Cardiac muscle cell (in vitro differentiated cells and primary cell): ENCODE measurements around the gene PLPP1. TPM values are rescaled to one million over a fixed set of nuclear protein-coding genes. Genes with fewer than 3 reads are reported as not detected.
"Not testable (repeated sequence)": the region's sequence is repeated elsewhere in the genome, so short reads cannot be mapped to it uniquely, and the experiment has no call there.

Experiments
- DNase-seq, 2 donors: peaks; one replicate each; pipeline versions ENCODE4 v3.0.0 to v3.0.0-alpha.2; 2010 to 2017; ENCODE audit warnings: low read depth in 1 of 2, low spot score in 1 of 2
- H3K27ac ChIP-seq: fragments of 200-600 bp; sonication (generic); 2 replicates; pipeline ENCODE4 v1.5.1; 2016
- H3K27me3 ChIP-seq: fragments of 200-600 bp; sonication (generic); 2 replicates; pipeline ENCODE4 v1.6.0; 2016; ENCODE audit warnings: control low read depth
- H3K36me3 ChIP-seq: fragments of 200-600 bp; sonication (generic); 2 replicates; pipeline ENCODE4 v1.5.1; 2016; ENCODE audit warnings: control low read depth
- H3K4me1 ChIP-seq: fragments of 200-600 bp; sonication (generic); 2 replicates; pipeline ENCODE4 v1.8.1; 2017; ENCODE audit warnings: low read depth, mild to moderate bottlenecking, mixed run types
- H3K4me3 ChIP-seq: fragments of 200-600 bp; sonication (generic); 2 replicates; pipeline ENCODE4 v1.5.1; 2016; ENCODE audit warnings: mild to moderate bottlenecking
- H3K9me3 ChIP-seq: fragments of 200-600 bp; sonication (generic); 2 replicates; pipeline ENCODE4 v1.5.1; 2017; ENCODE audit warnings: low read depth, mild to moderate bottlenecking, control low read depth
- CTCF ChIP-seq: IDR thresholded peaks from 2 replicates; pipeline ENCODE4 v1.5.1; 2012; ENCODE audit warnings: low read depth, mild to moderate bottlenecking, low read length
- polyA plus RNA-seq: library from polyadenylated mRNA; unstranded; fragments of >200 nt; fragmentation: Nextera tagmentation; extraction: Ambion mirVana; gene quantifications from 2 replicates; pipeline ENCODE4 v1.2.1, GENCODE V29; 2016
- total RNA-seq: library from RNA; depleted of rRNA; stranded (reverse); fragments of >200 nt; gene quantifications from 2 replicates; pipeline ENCODE4 v1.2.3, GENCODE V29; 2016

PLPP1 gene
- total and polyA plus RNA-seq, 2 experiments from 2014 or later: 37.5 to 68.4 TPM

GRCh38 chr5:55540024-55540423 lies 5.3 kb upstream of the PLPP1 start:
- H3K27ac ChIP-seq: no peak overlapping the region
- H3K27me3 ChIP-seq: no peaks in the 10 kb centered on the region
- H3K4me3 ChIP-seq: no peak overlapping the region
- no peaks in the 10 kb centered on the region for H3K36me3 ChIP-seq
- no peaks in the 10 kb centered on the region for H3K9me3 ChIP-seq
- no peak for DNase-seq
- H3K4me1 ChIP-seq: no peaks in the 10 kb centered on the region
- TF ChIP-seq CTCF: no peak

- Histone ChIP-seq H3K4me3 (no peak overlapping the region), H3K36me3 (no peaks in the 10 kb centered on the region), H3K27ac (no peak overlapping the region), H3K9me3 (no peaks in the 10 kb centered on the region), H3K4me1 (peaks cover 2% of the 10 kb centered on the region), H3K27me3 (no peaks in the 10 kb centered on the region)
- no peak for TF ChIP-seq CTCF
- no peak for DNase-seq
Observed at GRCh38 chr5:55538661-55539060, 3.9 kb upstream of the PLPP1 start.

- not testable (repeated sequence) for H3K36me3 ChIP-seq, H3K27ac ChIP-seq, H3K4me1 ChIP-seq, H3K27me3 ChIP-seq, DNase-seq, H3K9me3 ChIP-seq, H3K4me3 ChIP-seq
Observed at GRCh38 chr5:55537315-55537714, 2.6 kb upstream of the PLPP1 start.

- no peak for DNase-seq
- peak overlapping the region; percentile 79 for H3K4me3 ChIP-seq
- H3K27me3 ChIP-seq: no peaks in the 10 kb centered on the region
- TF ChIP-seq CTCF: no peak
- H3K4me1 ChIP-seq: peaks cover 6% of the 10 kb centered on the region
- H3K9me3 ChIP-seq: no peaks in the 10 kb centered on the region
- no peak overlapping the region for H3K27ac ChIP-seq
- no peaks in the 10 kb centered on the region for H3K36me3 ChIP-seq
Observed at GRCh38 chr5:55535199-55535905, 588 bp upstream of the PLPP1 start.

GRCh38 chr5:55533521-55534435 lies 986 bp downstream of the PLPP1 start:
- peak overlapping the region; percentile 63 for H3K27ac ChIP-seq
- no peaks in the 10 kb centered on the region for H3K36me3 ChIP-seq
- H3K4me3 ChIP-seq: peak overlapping the region; percentile 79
- TF ChIP-seq CTCF: no peak
- H3K27me3 ChIP-seq: no peaks in the 10 kb centered on the region
- peaks cover 6% of the 10 kb centered on the region for H3K4me1 ChIP-seq
- H3K9me3 ChIP-seq: no peaks in the 10 kb centered on the region
- peak; percentile 63 to 72 for DNase-seq

- no peak for TF ChIP-seq CTCF
- no peak overlapping the region for H3K27ac ChIP-seq
- DNase-seq: no peak
- H3K36me3 ChIP-seq: no peaks in the 10 kb centered on the region
- H3K4me3 ChIP-seq: no peak overlapping the region
- no peaks in the 10 kb centered on the region for H3K9me3 ChIP-seq
- H3K4me1 ChIP-seq: peaks cover 6% of the 10 kb centered on the region
- no peaks in the 10 kb centered on the region for H3K27me3 ChIP-seq
Observed at GRCh38 chr5:55530669-55531068, 4.1 kb downstream of the PLPP1 start.
